Right ventricle myocardium superior (tissue), 1 donor: ENCODE measurements around the gene REXO5. TPM values are rescaled to one million over a fixed set of nuclear protein-coding genes. Genes with fewer than 3 reads are reported as not detected.
"Not testable (repeated sequence)": the region's sequence is repeated elsewhere in the genome, so short reads cannot be mapped to it uniquely, and the experiment has no call there.

Experiments used
- ATAC-seq: fragments of 200-7000 bp; cut with Tn5 transposase; one replicate; pipeline ENCODE4 v1.9.1; 2020; ENCODE audit warnings: mild to moderate bottlenecking; ENCODE audit not compliant: poor library complexity
- DNase-seq: peaks from one replicate; pipeline ENCODE4 v3.0.0-alpha.2; 2020
- intact Hi-C: fragments of 100-400 bp; cut with DNase I; formaldehyde crosslinking; loops from one replicate; pipeline ENCODE4 v1.11.2; 2022
- total RNA-seq: library from RNA; stranded (reverse); fragmentation: NEBNext Ultra II Directional; extraction: Animal tissue kit (Norgen Biotek cat#: 25700); gene quantifications from one replicate; pipeline ENCODE4 v1.2.1, GENCODE V29; 2021
- donor health status: DM: no; HTN: yes; CAD: no; lungs with severe emphysema.

The REXO5 gene
- total RNA-seq, 1 donor from 2014 or later, result 5.1 TPM

- DNase-seq, result no peak
- intact Hi-C loops, result no loop called here
- ATAC-seq, result no peak
These were observed 31.9 kb downstream of the REXO5 start for GRCh38 chr16:20838240-20838639.

GRCh38 chr16:20839504-20839903, 33.2 kb downstream of the REXO5 start:
- intact Hi-C loops, result no loop called here
- ATAC-seq (no peak), DNase-seq (no peak)

- no peak for ATAC-seq
- DNase-seq, result no peak
- intact Hi-C loops, result no loop called here
These were observed 37.7 kb downstream of the REXO5 start for GRCh38 chr16:20844054-20844453.

- no peak for DNase-seq
- intact Hi-C loops, result no loop called here
- no peak for ATAC-seq
These were observed 38.3 kb downstream of the REXO5 start for GRCh38 chr16:20844588-20844987.

GRCh38 chr16:20846030-20846429, 39.7 kb downstream of the REXO5 start:
- intact Hi-C loops, result loop anchor here (2.0 kb wide), 1 partner anchor 237 kb away; no protein-coding TSS in a partner anchor
- DNase-seq, result peak; percentile 65
- ATAC-seq, result peak; percentile 68

DNA sequence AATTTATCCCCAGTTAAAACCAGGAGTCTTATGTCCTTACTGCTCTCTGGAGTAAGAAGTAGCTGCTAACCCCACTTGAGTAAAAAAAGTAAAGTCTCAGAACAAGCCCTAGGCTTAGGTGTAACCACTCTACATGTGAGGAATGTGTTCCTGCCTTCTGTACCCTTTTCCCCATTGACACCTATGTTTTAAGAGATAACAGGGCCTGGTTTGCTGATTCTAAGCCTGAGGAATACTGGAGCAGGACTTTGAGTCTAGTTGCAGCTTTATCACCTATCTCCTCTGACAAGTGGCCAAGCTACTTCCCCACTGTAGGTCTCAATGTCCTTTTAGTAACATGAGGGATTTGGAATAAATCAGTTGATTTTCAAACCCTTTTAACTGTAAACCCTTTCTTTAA, 40.2 kb downstream of the REXO5 start:
- DNase-seq, result no peak
- intact Hi-C loops, result loop anchor here (2.0 kb wide), 1 partner anchor 236 kb away; no protein-coding TSS in a partner anchor
- ATAC-seq, result no peak

GRCh38 chr16:20847550-20847949, 41.2 kb downstream of the REXO5 start:
- intact Hi-C loops, result loop anchor here (2.0 kb wide), 1 partner anchor 235 kb away; no protein-coding TSS in a partner anchor
- ATAC-seq (no peak), DNase-seq (no peak)

DNA sequence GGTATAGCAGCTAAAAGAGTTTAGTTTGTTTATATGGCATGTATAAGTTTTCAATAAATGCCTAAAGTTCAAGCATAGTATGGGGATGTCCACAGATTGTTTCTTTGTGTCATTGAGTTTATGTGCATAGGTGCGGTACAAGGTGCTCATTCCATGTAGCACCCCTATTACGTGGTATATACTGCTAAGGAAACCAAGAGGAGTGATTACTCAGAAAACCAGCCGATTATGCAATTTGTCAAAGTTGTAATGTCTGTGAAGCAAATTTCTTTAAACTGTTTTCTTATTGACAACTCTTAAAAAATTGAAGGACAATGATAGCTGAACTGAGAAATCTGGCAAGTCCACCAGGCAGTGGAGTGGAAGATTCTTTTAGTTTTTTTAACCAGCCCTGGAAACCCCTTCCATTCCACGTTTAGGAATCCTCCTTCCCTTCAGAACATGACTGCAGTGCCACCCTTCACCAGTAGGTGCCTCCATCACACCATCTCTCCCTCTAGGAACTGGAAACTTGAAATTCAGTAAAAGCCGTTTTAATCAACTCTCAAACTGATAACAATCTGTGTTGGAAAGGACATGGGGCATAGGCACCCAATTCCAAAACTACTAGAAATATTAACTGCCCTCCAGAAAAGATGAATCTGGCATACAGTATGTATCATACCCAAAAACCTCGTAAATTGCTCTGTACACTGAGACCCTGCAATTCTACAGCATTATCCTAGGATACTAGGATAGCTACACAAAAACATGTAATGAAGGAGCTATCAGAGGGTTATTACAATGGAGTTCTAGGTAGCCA, 43.5 kb downstream of the REXO5 start:
- DNase-seq (peak; percentile 77), ATAC-seq (peak; percentile 44)
- intact Hi-C loops, result loop anchor here (5.0 kb wide), 2 partner anchors 53 to 68 kb away; partner anchors contain the start of genes DCUN1D3 and LYRM1

- ATAC-seq (peak; percentile 36), DNase-seq (no peak)
- intact Hi-C loops, result loop anchor here (5.0 kb wide), 2 partner anchors 51 to 66 kb away; partner anchors contain the start of genes DCUN1D3 and LYRM1
These were observed 44.7 kb downstream of the REXO5 start for GRCh38 chr16:20850981-20851380.

- intact Hi-C loops, result loop anchor here (5.0 kb wide), 2 partner anchors 51 to 66 kb away; partner anchors contain the start of genes DCUN1D3 and LYRM1
- ATAC-seq, result peak; percentile 92
- DNase-seq, result peak; percentile 89
These were observed 45.3 kb downstream of the REXO5 start for GRCh38 chr16:20851601-20852000.

- ATAC-seq (peak; percentile 13), DNase-seq (no peak)
- intact Hi-C loops, result loop anchor here (5.0 kb wide), 2 partner anchors 49 to 64 kb away; partner anchors contain the start of genes DCUN1D3 and LYRM1
These were observed 46.8 kb downstream of the REXO5 start for GRCh38 chr16:20853143-20853542.

GRCh38 chr16:20853981-20854620, 47.8 kb downstream of the REXO5 start:
- ATAC-seq, result no peak

DNA sequence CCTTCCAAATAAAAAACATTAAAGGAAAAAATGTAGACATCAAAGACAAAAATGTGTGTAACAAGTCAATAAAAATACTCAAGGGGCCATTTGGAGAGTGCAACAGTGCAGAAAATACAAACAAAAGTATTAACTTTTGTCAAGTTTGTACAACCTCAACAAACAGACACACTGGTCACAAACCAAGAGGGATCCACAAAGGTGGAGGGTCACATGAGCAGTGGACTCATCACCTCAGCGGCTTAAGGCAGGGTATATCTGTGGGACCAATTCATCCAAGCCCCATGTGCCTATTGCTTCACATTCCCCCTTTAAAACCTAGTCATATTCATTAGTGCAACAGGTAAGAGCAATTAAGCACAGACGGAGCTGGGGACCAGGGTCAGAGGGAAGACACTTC, 48.6 kb downstream of the REXO5 start:
- no peak for DNase-seq
- ATAC-seq, result no peak
- intact Hi-C loops, result loop anchor here (5.0 kb wide), 2 partner anchors 47 to 62 kb away; partner anchors contain the start of genes DCUN1D3 and LYRM1

More at GRCh38 chr16:20853981-20854620, 47.8 kb downstream of the REXO5 start:
- intact Hi-C loops, result loop anchor here (5.0 kb wide), 2 partner anchors 48 to 63 kb away; partner anchors contain the start of genes DCUN1D3 and LYRM1
- DNase-seq, result no peak

DNA sequence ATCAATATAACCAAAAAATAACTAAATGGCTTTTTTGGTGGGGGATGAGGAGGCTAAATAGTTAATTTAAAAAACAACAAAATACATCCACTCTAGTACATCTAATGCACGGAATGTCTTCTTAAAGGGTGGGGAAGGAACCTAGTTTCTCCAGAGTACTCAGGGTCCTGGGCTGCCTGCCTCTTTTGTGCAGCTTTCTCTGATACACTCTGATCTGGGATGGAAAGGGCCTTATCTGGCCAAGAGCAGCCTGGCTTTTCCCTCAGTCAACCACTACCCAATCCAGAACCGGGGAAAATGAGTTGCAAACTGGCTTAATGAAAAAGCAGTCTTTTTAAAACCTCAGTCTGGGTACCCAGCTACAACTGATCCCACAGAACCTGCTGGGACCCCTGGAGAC, 51.0 kb downstream of the REXO5 start:
- no peak for DNase-seq
- ATAC-seq, result no peak
- intact Hi-C loops, result no loop called here

GRCh38 chr16:20859229-20859628, 52.9 kb downstream of the REXO5 start:
- intact Hi-C loops, result no loop called here
- no peak for DNase-seq
- ATAC-seq, result no peak

DNA sequence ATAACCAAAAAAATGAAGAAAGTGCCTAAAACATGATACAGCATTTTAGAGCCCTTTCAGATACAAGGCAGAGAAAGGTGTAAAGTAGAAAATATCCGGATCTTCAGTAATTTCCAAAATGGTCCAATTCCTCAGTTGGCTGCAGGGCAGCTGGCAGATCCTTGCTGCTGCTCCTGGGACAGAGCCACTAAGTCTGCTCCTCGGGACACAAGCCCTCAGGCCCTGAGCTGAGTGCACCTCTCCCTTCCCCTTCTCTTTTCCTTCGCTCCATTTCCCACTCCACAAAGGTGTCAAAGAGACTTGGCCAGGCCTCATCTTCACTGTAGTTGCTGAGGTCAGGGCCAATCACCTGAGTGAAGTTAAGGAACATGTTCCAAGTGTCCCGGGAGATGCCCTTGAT, 53.4 kb downstream of the REXO5 start:
- DNase-seq (no peak), ATAC-seq (peak; percentile 63)
- intact Hi-C loops, result no loop called here

- DNase-seq (no peak), ATAC-seq (no peak)
- intact Hi-C loops, result no loop called here
These were observed 54.0 kb downstream of the REXO5 start for GRCh38 chr16:20860361-20860760.

GRCh38 chr16:20860995-20861394, 54.7 kb downstream of the REXO5 start:
- ATAC-seq, intact Hi-C loops, DNase-seq: not testable (repeated sequence)

- intact Hi-C loops, result no loop called here
- ATAC-seq, result no peak
- no peak for DNase-seq
These were observed 56.0 kb downstream of the REXO5 start for GRCh38 chr16:20862162-20862960.
